NCI-H2107 treated with DMSO at 0.1 percent for 48 hours (cell line): ENCODE measurements around the gene FRMD1.

Source experiments
- DNase-seq: peaks from one replicate; lab custom pipeline; 2025; ENCODE audit not compliant: unreplicated experiment; lab: John Stamatoyannopoulos, UW

The FRMD1 gene

DNA sequence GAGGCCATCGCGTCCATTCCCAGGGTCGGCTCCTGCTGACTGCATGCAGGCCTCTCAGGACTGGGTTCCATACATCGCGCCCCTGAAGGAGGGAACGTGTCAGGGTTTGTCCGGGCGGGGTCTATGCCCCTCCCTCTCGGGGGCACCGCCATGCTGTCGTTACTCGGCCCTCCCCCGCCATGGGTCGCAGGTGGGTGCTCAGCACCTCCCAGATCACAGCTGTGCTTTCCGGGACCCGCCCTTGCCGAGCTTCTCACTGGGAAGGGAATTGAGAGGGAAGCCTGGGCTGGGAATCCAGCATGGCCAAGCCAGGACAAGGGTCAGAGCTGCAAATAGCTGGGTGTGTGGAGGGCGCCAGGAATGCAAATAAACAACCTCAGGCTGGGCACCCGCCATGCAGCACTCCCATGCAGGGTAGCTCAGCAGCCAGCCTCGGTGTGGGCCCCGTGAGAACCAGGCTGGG, at the start of gene FRMD1:
Gene FRMD1 (minus strand): TSS at position 270 of the 463 bp plus-strand sequence. CDS start 118 bp downstream, at position 152.
- DNase-seq: no peak

DNA sequence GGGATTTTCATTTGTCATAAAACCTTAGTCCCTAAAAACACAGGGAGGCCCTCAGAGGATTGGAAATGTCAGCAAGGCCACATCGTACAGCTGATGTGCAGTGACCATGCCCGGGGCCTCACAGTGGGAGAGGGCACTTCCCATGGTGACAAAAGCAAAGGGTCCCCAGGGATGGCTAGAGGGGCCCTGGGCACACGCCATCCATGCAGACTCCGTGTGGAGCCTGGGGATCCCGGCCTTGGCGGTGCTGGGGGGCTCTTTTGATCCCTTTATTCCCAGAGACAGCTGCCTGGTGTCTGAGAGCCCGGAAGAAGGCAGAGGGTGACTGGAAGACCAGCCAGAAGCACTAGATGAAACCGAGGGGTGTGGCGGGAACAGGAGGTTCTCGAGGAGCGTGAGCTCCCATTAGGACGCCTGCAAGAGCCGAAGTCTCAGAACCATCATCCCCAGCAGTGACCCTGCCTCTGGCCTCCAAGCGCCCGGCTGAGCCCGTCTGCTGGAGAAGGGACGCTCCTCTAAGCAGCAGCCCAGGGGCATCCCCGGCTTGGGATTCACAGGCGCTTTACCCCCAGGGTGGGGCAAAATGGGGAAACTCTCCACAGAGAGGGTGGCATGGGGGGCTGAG, 49.1 kb upstream of the FRMD1 start:
- DNase-seq: no peak

DNA sequence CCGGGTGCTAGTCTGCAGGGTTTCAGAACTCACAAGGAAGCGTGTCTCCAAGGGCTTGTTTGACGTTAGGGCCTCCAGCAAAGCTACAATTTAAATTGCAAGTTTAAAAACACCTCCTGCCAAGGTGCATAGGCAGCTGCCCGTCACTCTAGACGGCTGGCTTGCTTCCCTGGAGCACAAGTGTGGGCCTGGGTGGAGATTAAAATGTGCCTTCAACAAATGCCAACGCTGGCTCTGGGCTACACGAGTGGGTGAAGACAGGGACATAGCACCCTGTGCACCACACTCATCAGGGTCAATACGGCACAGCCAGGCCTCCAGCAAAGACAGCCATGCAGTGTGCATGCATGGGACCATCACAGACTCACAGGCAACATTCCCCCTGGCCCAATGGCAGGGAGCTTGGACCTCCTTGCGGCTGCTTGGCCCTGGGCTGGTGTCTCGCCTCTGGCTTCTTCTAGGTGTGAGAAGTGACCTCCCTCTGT, 48.4 kb upstream of the FRMD1 start:
- no peak for DNase-seq

DNA sequence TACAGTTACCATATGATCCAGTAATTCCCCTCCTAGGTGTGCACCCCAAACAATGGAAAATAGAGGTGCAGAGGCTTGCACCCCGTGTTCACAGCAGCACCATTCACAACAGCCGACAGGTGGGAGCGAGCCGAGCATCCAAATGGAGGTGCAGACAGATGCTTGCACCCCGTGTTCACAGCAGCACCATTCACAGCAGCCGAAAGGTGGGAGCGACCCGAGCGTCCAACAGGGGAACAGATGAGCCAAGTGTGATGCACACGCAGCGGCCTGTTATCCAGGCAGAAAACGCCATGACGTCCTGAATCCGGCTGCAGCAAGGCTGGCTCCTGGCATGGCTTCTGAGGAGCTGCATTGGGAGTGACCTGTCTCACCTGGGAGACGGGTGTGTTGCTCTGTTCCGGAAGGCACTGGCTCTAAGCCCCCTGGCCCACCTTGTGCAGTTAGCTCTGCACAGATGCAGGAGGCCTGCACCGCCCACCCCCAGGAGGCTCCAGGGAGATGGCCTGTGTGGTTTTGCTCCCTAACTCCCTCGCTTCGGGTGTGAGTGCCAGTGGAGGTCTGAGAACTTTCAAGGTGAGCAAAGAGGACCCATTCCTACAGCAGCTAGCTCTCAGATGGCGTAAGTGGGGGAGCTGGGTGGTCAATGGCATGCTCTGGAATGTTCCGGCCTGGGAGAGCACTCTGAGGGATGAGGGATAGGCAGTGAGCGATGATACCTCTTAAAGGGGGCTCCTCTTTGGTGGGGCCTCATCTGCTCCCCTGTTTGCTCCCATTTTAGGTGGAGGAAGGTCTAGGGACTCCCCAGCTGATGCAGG, 47.8 kb upstream of the FRMD1 start:
- DNase-seq: no peak

DNA sequence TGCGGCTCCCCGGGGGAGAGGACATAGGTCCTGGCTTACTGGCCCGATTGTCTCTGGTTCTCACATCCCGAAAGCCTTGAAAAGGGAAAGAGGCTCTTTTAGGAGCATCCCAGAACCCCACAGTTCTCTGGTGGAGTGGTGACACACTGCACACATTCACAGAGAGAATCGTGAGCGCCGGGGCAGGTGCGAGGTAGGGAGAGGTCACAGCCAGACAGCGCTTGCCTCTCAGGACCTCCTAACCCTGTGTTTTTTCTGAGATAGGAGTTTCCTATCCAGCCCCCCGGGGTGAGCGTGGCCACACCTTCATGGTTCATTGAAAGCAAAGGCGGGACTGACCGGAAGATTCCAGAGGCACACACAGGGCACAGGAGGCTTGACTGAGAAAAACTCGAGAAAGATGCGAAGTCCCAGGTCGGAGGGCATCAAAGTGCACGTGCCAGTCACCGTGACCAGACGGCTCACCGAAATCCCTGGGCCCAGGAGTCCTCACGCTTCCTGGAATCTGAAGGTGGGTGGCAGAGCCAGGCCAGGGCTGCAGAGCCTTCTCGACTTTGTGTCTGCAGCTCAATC, 46.5 kb upstream of the FRMD1 start:
- no peak for DNase-seq

DNA sequence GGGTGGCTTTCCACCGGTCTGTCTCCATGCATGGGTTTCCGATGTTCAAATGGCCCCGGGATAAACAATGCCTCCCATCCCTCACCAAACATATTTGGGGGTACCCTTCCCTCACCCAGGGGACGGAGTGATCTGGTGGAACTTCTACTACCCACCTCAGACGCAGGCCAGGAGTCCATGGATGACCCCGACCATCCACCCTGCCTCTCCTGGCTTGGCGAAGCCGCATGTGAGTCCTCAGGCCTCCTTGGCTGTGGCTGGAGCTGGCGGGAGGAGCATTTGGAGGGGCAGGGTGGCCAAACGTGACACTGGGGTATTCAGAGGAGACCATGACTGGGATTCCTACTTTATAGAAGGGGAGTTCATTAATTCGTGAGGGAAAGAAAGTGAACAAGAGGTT, 45.9 kb upstream of the FRMD1 start:
- DNase-seq: no peak

DNA sequence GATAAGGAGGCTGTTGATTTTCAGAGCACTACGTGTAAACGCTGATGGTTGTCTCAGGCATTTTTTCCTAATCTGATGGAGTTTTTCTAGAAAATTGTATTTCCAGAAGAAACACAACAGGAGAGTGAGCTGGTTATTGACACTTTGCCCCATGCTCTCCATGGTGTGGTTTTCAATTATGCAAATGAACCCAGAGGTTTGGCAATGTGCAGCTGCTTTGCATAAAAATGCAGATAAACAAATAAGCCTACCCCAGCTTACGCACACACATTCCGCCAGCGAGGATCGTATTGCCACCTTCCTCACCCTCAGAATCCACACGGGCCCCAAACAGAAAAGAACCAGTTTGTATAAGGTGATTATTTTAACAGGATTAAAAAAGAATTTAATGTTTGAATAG, 45.1 kb upstream of the FRMD1 start:
- no peak for DNase-seq

DNA sequence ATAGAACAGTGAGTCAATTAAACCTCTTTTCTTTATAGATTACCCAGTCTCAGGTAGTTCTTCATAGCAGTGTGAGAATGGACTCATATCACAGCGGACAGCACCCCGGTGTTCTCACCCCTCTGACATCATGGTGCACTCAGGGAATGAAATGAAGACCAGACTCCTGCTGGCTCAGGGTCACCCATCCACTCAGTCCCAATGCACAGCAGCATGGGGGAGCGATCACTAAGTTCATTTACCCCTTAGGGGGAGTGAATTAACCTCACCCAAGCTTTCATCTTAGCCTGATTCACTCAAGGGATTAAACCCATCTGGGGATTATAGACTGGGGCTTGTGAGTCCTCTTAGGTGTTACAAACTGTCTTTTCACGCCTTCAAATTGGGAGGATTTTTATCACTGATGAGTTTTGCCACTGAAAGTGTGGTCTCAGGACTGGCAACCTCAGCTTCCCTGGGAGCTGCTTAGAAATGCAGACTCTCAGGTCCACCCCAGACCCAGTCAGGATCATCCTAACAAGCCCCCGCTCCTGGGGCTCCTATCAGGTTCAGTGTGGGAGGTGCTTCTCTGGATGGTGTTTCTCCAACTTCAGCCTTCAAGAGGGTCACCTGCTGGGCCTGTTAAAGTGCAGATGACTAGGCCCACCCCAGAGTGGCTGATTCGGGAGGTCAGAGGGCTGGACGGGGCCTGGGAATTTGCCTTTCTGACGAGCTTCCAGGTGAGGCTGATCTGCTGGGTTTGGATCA, 44.3 kb upstream of the FRMD1 start:
- DNase-seq: no peak

DNA sequence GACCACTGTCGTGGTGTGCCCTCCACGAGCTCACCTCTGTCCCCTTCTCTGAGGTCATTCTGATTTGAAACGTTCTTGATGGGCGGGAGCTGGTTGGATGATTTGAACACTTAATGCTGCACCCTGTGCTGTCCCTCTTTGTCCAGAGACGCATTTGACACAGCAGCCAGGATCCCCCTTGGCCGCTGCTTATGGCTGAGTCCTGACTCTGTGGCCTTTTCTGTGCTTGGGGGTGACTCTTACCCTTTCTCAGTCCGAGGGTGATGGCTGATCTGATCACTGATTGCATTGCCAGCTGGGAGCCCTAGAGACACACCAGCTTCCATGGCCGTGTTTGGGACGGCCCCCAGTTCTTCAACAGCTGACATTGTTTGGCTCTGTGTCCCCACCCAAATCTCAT, 43.5 kb upstream of the FRMD1 start:
- DNase-seq: no peak

DNA sequence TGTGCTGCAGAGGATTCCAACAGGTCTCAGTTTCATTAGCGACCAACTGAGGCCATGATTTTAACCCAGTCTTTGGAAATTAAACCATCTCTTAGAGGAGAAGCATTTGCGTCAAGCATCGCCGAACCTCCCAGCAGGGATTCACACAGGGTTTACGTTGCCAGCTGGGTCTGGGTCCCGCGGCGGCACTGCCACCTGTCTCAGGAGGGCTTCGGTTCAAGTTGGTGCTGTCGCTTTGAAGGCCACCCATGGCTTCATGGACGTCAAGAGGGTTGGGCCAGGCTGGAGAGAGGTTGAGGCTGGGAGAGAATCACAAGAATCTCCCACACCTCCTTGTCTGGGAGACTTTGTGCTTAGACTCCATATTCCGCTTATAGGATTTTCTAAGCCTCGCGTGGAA, 43.0 kb upstream of the FRMD1 start:
- DNase-seq: no peak

DNA sequence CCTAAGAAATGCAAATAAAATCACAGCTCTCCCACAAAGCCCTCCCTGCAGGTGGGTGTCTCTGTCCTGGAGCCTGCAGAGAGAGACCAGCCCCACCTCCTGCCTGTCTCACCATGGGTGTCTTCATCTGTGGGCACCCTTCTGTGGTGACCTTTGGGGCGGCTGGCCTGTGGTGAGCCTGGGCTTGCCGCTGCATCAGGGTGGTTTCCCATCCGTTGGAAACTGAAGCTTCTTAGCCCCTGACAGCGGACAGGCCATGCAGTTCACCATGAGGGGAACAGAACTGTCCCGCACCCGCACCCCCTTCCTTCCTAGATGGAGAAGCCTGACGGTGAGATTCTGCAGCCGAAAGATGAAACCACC, 42.3 kb upstream of the FRMD1 start:
- DNase-seq: no peak

DNA sequence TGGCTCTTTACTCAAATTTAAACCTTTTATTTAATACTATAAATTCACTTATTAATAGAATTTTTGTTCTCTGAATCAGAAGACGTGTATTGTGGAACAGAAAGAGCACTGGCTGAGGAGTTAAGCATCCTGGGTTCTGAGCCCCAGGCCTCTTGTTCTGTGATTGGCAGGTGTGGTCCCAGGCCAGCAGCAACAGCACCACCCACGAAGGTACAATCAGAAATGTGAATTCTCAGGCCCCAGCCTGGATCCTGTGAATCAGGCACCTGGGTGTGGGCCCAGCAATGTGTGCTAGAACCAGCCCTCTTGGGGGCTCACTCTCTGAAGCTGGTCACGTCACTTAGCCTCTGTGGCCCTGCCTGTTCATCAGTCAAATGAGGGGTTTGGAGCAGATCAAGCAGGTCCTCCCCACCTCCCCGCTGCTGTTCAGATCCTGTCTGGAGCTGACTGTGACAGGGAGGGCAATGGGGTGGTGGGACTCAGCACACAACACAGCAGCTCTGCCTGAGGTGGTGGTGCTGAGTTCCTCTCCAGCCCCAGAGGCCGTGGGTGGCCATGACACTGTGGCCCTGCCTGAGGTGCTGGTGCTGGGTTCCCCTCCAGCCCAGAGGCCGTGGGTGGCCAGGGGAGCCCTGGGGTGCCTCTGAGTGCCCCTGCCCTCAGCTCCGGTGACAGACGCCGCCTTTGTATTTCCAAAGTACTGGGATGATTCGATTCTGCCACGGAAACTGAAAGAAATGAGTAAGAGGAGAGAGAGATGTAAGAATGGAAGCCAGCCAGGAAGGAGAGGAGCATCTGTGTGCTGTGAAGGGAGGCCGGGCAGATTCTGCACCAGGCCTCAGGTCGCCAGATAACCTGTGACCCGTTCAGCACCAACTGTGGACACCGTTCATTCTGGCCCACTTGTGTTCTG, 41.6 kb upstream of the FRMD1 start:
- DNase-seq: no peak

DNA sequence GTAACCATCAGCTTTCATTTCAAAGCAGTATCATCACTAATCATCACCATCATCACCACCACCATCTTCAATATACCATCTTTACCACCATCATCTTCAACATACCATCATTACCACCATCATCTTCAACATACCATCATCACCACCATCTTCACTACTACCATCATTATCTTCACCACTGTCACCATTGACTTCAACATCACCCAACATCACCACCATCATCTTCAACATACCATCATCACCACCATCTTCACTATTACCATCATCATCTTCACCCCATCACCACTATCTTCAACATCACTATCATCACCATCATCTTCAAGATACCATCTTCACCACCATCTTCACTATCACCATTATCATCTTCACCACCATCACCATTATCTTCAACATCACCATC, 40.5 kb upstream of the FRMD1 start:
- no peak for DNase-seq

DNA sequence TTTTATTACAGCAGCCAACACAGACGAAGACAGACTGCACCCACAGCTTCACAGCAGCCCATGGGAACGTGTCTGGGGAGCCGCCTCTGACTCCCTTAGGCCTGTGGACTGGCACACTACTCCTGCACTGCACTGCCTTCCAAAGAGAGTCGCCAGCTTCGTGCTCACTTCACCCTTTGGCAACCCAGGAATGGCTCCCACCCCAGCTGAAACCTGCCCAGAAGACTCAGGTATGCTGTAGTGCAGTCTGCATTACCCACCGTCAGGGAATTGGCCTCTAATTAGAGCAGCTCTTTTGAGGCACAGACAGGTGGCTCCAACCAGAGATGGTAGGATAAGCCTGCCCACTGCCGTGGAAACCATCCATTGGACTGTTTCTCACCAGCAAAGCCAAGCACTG, 39.9 kb upstream of the FRMD1 start:
- no peak for DNase-seq

DNA sequence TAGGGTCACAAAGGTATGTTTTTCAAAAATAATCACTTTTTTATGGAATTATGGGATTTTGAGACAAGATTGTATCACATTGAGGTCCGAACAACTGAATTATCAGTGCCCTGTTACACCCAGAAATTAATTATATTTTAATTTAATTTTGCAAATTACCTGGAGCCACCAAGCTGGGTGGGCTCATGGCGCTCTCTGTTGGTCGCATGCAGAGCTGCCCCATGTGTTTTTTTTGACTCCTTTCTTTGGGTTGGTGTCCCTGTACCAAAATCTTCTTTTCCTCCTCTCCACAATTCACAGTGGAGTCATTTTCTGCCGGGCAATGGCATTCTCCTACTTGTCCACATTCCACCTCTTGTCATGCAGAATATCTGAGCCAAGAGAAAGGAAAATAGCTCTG, 38.9 kb upstream of the FRMD1 start:
- no peak for DNase-seq

DNA sequence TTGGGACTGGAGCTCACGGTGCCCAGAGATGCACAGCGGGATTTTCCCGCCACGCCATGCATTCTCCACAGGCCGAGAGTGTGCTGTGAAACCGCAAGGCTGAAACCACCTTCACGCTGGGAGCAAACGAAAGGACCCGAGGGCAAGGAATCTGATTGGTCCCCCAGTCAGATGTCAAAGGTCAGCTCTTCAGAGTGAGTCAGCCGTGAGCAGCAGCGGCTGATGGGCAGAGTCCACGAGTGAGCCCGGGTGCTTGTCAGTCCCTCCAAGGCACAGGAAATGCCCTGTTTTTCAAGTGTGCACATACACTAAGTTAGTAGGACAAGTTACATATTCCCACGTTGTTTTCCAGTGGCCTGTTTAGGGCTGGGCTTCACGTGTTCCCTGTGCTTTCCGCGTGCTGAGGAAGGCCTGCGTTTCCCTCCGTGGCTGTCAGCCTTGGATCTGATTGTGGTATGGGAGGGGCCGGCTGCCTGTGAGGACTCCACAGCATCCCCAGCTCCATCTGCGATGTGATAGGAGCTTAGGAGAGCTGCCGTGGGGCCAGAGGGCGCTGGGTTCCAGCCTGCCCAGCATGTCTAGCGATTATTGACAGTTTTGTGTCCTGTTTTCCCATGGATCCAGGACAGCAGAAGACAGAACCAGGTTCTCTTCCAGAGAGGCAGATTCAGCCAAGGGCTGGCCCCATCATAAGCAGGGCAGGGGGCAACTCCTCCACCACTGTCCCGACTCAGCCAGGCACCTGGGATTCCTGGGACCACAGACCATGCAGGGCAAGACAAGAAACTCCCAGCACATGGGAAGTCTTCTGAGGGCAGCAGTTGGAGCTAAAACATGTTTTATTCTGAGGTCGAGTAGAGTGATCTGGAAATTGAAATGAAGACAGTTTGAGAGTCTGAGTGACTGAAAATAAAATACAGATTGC, 38.2 kb upstream of the FRMD1 start:
- DNase-seq: no peak

DNA sequence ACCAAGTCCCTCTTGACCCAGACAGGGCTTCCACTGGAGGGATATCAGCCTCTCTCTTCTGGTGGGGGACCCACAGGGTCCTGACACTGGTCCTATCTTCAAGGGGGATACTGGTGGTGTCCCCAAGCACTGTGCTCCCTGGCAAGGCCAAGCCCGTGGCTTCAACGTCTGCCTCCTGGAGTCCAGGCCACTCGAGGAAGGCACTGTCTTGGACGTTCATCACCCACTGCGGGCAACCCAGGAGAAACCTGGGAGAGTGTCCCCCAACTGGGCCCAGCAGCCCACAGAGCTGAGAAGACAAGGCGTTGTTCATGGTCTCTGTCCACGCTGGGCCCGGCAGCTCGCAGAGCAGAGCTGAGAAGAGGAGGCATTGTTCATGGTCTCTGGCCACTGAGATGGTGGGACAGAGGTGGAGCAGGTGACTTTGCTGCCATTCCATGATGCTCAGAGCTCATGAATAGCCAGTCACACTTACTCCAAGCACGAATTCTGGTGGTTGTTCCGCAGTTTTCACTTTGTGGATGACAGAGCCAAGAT, 37.5 kb upstream of the FRMD1 start:
- no peak for DNase-seq

DNA sequence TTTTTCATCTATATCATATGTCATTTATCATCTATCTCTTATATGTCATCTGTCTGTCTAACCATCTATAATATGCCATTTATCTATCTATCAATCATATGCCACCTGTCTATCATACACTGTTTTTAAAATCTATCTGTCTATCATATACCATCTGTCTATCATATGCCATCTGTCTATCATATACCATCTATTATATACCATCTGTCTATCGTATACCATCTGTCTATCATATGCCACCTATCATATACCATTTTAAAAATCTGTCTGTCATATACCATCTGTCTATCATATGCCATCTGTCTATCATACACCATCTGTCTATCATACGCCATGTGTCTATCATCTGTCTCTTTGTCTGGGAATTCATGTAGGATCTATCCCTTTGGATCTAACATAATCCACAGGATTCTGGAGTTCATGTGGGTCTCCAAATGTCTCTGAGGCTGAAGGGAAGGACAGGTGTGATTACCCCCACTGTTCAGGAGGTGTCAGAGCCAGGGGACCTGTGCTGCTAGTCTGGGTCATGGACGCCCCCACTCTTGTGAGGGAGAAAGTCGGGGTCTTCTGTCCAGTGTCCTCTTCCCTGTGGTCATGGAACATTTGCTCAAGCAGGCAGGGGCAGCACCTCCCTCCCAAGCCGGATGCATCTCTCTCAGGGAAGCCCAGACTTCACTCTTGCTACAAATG, 36.9 kb upstream of the FRMD1 start:
- DNase-seq: no peak

DNA sequence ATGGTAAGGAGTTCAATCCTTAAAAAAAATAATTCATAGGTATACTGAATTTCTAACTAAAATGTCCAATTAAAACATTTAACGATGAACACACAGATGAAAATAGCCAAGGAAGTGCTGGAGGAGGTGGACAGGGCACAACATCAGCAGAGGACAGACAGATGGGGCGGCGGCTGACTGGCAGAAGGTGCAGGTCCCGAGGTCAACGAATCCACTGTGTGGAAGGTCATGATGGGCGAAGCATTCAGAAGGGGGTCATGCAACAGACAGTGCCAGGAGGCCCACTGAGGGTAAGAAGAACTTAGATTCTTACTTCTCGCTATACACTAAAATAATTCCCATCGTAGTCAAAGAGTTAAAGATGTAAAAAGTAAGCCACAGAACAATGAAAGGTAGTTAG, 34.2 kb upstream of the FRMD1 start:
- no peak for DNase-seq
